Kidney epithelial cell (primary cell): Measurements from ENCODE around the gene EXOG. TPM values are rescaled to one million over a fixed set of nuclear protein-coding genes. Genes with fewer than 3 reads are reported as not detected.

Experiments used
- DNase-seq: peaks from one replicate; pipeline ENCODE4 v3.0.0-alpha.2; 2010; ENCODE audit warnings: low read depth
- H3K27me3 ChIP-seq: 2 replicates; pipeline ENCODE4 v1.6.0; 2011; ENCODE audit warnings: low read length; ENCODE audit not compliant: control insufficient read depth, insufficient read depth
- H3K36me3 ChIP-seq: 2 replicates; pipeline ENCODE4 v1.5.1; 2011; ENCODE audit warnings: low read length; ENCODE audit not compliant: control insufficient read depth, insufficient read depth
- H3K4me3 ChIP-seq: 2 replicates; pipeline ENCODE4 v1.5.1; 2011; ENCODE audit warnings: low read depth, mild to moderate bottlenecking, control low read depth, low read length
- CTCF ChIP-seq: IDR thresholded peaks from 2 replicates; pipeline ENCODE4 v1.5.1; 2011; ENCODE audit warnings: mild to moderate bottlenecking, moderate library complexity, low read length, control low read depth, inconsistent platforms; ENCODE audit not compliant: insufficient read depth, poor library complexity, severe bottlenecking
- total RNA-seq: library from RNA; depleted of rRNA; stranded (reverse); fragments of >200 nt; gene quantifications from 2 replicates; pipeline ENCODE4 v1.2.3, GENCODE V29; 2015

Gene EXOG
- total RNA-seq, 1 donor from 2014 or later = 5.4 TPM

DNA sequence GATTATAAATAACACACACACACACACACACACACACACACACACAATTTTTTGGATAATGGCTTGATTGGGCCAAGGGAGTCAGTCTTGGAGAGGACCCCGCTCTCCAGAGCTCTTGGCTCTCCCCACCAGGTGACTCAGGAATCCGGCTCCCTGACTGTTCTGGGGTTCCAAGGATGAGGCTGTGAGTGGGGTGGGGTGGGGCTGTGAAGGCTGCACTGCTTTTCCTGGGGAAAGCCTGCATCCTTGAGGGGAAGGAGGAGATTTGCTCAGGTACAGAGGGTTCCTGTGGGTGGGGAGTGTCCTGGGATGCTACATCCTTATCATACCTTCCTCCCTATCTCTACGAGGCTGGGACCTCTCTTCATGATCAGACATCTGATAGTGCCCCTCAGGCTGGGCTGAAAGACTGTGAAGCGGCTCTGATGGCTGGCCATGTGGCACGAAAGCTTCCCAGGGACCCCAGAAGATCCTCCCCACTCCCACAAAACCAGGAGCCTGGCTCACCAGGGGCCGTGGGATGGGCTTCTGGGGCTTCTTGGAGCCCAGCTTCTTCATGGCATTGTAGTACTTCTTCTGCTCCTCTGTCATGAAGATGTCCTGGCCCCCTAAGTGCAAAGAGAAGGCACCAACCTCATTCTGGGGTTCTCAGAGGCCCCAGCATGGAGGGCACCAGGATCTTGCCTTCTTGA is 59.2 kb downstream of the EXOG start:
- Histone ChIP-seq H3K36me3 (no peaks in the 10 kb centered on the region), H3K27me3 (no peaks in the 10 kb centered on the region), H3K4me3 (no peak overlapping the region)
- TF ChIP-seq CTCF = no peak
- DNase-seq = no peak

GRCh38 chr3:38555926-38556325 is 59.8 kb downstream of the EXOG start:
- H3K4me3 ChIP-seq = no peak overlapping the region
- DNase-seq = no peak
- no peaks in the 10 kb centered on the region for H3K36me3 ChIP-seq
- no peaks in the 10 kb centered on the region for H3K27me3 ChIP-seq
- no peak for TF ChIP-seq CTCF

GRCh38 chr3:38556640-38557358 is 60.7 kb downstream of the EXOG start:
- H3K27me3 ChIP-seq = no peaks in the 10 kb centered on the region
- no peak overlapping the region for H3K4me3 ChIP-seq
- no peak for TF ChIP-seq CTCF
- no peaks in the 10 kb centered on the region for H3K36me3 ChIP-seq
- no peak for DNase-seq

DNA sequence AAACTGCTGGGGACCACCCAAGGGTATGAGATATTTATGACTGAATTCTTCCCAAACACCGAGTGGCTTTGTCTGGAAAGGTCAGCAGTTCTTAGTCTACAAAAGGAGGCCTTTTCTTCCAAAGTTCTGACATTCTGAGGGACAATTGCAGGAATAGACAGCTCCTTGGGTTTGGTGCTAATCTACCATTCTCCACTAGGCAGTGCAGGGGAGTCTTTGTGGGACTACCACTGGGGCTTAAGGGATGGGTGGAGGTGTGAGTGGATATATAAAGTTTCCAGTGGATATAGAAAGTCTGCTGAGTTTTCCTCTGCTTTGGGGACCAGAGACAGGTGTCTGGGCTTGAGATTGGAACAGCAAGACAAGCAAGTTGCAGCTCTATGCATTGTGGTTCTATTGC is 62.7 kb downstream of the EXOG start:
- Histone ChIP-seq H3K36me3 (no peaks in the 10 kb centered on the region), H3K4me3 (no peak overlapping the region), H3K27me3 (no peaks in the 10 kb centered on the region)
- no peak for TF ChIP-seq CTCF
- DNase-seq = no peak

DNA sequence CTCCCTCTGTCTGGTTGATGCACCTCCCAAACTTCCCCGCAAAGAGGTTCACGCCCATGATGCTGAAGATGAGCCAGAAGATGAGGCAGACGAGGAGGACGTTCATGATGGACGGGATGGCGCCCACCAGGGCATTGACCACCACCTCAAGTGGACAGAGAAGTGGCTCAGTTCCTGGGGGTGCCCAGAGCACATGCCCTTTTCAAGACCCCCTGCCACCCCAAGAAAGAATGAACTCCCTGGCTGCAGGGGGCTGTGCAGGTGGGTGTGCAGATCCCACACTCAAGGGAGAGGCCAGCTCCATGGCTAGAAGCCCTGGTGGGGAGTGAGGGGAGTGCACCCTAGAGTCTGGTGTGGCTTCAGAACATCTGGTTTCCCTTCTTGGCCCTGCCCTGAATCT is 64.1 kb downstream of the EXOG start:
- no peak for DNase-seq
- no peaks in the 10 kb centered on the region for H3K27me3 ChIP-seq
- no peak for TF ChIP-seq CTCF
- H3K4me3 ChIP-seq = no peak overlapping the region
- no peaks in the 10 kb centered on the region for H3K36me3 ChIP-seq
